Measurements from ENCODE around the gene FGD3.

Gene FGD3

DNA sequence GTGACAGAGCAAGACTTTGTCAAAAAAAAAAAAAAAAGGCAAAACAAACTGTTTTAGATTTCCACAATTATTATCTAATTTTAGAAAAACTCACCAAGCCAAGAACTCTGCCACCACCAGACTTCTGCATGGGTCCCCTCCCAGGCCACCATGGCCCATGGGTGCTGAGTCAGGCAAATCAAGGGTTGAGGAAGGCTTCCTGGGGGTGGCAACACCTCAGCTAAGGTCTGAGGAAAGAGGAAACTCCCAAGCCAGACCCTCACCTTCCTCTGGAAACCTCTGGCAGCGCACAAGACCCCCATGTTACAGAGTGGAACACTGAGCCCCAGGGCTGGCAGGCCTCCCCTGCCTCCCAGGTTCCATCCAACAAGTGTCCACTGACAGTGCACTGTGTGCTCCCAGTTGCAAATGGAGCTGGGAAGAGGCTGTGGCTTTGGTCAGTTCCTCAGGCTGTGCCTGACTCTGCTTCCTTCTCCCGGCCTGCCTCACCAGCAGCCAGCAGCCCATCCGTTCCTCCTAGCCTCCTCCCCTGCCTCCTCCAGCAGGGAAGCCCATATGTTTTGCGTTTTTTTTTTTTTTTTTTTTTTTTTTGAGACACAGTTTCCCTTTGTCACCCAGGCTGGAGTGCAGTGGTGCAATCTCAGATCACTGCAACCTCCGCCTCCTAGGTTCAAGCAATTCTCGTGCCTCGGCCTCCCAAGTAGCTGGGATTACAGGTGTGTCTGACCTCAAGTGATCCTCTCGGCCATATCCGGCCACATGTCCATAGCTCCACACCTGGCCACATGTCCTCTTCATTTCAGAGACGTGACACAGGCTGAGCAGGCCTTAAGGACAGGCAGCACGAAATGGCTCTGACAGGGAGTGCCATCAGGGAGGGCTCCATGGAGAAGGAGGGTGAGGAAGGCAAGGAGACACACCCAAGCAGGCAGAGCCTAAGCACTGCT, 107.7 kb downstream of the FGD3 start:
- DNase-seq (no peak), ATAC-seq (no peak)

DNA sequence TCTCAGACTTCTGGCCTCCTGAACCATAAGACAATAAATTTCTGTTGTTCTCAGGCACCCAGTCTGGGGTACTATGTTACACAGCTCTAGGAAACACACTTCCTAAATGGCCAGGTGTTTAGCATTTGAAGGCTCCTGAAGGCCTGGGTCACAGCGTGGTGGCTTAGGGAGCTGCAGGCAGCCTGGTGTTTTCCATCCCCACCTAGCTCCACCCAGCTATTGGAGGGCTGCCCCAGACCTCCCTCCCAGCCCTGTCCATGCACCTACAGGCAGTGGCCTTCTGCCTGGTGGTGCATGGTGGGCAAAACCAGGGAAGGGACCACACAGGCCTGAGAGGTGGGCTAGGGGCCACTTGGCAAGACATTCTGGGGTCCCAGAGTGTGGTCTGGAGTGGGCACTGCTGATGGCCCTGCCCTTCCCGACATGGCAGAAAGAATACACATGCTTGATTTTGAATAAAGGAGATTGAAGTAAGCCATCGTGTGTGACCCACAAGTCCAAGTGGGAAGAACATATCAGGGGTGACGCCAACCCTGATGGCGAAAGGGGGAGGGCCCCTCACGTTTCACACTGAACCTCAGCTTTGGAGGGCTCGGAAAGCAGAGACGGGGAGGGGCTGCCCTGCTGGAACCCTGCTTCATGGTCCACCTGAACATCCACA, 109.8 kb downstream of the FGD3 start:
- DNase-seq (no peak), ATAC-seq (no peak)

DNA sequence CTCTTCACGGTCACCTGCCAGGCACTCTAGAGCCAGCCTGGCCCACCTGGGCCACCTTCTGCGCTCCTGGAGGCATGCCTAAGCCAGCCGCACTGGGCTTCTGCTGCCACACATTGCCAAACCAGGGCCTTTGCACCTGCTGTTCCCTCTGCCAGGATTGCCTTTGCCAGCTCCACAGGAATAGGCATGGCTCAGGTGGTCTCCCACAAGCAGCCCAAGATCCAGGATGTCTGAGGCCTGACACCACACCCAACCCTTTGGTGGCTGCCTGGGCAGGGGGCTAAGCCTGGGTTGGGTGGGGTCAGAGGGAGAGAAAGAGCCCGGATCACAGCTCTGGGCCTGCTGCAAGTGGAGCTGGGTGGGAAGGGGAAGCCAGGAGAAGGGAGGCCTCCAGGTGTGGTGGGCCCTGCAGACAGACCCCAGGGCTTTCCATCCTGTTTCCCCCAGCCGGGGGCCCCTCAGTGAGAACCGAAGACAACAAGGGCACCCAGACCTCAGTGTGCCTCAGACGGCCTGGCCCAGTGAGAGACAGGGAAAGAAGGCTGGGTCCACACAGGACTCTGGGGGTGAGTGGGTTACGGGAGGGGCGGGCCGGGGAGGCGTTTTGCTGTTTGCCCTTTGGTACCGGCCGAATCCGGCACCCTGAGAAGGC, 110.5 kb downstream of the FGD3 start:
- DNase-seq = no peak
- peak; percentile 11 for ATAC-seq

DNA sequence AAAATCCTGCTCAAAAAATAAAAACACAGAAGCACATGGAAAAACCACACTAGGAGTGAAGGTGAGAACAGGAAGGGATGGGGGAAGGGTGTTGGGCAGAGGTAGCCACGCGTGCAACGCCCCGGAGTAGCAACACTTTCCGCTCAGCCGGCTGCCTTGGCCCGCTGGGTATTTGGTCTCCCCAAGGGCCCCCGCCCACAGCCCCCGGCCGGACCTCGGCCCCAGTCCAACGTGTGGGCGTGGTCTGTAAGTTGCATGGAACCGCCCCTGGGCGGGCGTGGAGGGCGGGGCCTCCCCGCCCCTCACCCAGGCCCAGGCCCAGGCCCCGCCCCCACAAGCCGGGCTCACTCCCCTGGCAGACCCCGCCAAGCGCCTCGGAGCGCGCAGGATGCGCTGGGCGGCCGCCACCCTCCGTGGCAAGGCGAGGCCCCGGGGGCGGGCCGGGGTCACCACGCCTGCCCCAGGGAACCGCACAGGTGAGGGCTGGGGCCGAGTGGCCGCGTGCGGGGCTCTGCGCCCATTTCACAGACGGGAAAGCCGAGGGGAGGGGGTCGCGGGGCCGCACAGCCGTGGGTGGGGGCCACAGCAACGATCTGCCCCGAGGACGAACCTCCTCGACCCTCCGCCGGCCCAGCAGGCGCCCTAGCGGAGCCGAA, 111.2 kb downstream of the FGD3 start, which contains the start of gene SUSD3:
Gene SUSD3, plus strand, starts transcription at position 347 of the 656 bp plus-strand sequence. Its CDS starts 42 bp downstream, at position 389.
- peak; percentile 80 for DNase-seq
- ATAC-seq = peak; percentile 69

DNA sequence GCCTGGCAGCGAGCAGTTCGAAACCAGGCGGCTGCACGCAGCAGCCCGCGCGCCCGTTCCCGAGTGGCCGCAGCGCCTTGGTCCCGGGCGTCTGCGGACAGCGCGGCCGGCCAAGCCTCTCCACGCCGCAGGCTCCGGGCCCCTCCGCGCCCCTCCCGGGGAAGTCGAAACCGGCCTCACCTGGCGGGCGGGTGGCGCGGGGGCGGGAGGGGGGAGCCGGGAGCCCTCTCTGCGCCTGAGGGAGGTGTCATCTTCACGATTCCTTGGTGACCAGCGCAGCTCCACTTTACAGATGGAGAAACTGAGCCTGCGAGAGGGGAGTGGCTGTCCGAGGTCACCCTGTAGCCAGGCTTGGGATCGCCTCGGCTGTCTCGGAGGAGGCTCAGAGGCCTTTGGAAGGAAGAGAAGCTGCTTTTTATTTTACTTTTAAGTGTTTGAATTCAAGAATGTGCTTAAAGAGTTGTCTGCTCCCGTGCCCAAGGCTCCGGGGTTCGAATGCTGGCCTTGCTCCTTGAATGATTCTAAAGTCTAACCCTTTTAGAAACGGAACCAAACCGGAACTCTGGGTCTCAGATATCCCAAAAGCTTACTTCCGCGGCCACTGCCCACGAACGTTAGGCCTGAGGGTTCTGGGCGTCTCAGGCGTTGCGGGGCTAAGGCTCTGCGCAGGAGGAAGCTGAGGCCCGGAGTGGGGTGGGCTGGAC, 111.8 kb downstream of the FGD3 start:
- DNase-seq (peak; percentile 49), ATAC-seq (no peak)

DNA sequence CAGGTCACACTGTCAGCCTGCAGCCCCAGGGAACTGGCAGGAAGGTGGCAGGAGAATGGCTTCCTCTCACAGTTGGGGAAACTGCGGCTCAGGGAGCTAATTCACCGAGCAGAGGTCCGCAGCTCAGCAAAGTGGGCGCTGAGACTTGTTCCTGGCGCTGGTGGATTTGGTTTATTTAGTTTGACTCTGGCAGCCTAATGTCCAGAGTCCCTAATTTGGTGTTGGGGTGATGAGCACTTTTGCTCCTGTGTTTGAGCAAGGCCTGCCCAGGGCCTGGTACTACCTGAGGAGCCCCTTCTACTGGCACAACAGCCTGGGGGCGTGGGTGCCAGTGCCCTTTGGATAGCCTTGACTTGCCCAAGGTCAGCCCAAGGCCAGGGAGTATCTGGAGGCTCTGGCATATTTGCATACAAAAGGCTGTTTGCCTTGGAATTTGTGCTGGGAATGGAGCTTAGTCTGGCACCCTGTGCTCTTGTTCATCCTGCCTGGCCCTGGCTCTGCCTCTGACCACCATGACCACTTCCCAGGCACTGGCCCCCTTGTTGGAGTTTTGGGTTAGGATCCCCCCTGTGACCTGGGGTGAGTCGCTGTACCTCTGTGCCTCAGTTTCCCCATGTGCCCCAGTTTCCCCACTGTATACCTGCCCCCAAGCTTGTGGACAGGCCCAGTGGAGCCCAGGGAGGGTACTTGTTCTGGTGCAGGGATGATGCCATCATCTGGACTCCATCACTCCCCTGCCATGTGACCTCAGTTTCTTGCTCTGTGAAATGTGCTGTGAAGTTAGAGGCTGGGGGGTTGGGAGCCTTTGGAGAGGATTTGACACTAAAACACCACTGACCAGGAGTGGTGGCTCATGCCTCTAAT, 112.6 kb downstream of the FGD3 start:
- DNase-seq (no peak), ATAC-seq (no peak)

DNA sequence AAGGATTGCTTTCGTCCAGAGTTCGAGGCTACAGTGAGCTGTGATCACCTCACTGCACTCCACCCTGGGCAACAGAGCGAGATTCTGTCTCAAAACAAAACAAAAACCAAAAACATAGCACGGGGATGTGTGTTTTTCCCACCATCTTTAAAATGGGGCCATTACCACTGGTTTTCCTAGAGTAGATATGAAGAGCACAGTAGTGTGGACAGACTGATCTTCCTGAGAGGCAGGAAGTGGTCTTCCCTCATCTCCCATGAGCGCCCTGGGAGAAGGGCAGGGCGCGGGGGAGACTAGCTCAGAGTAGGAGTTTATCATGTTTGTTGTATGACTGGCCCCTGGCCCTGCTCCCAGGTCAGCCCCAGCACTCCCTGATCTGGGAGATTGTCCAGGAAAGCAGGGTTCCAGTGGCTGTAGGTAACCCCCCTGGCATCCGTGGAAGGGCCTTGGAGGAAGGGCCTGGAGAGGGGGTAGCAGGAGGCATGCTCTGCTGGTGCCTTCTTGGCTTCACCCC, 113.5 kb downstream of the FGD3 start:
- DNase-seq (no peak), ATAC-seq (no peak)

DNA sequence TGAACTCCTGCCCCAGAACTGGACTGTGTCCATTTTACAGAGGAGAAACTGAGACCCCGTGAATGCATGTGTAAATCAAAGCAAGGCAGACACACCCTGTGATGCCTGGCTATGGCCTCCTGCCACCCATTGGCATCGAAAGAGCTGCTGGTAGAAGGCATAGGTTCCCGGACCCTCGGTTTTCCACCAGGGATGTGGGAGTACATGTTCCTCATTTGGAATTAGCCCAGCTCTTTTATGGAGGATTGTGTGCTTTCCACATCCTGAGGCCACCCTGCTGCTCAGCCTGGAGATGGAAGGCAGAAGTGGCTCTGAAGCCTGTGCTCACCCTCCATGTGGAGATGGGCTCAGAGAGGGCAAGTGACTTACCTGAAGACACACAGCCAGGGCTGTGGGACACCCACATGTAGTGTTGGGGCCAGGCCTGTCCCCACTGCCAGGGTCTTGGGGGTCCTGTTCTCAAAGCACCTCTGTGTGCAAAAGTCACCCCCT, 114.0 kb downstream of the FGD3 start:
- ATAC-seq (no peak), DNase-seq (no peak)

DNA sequence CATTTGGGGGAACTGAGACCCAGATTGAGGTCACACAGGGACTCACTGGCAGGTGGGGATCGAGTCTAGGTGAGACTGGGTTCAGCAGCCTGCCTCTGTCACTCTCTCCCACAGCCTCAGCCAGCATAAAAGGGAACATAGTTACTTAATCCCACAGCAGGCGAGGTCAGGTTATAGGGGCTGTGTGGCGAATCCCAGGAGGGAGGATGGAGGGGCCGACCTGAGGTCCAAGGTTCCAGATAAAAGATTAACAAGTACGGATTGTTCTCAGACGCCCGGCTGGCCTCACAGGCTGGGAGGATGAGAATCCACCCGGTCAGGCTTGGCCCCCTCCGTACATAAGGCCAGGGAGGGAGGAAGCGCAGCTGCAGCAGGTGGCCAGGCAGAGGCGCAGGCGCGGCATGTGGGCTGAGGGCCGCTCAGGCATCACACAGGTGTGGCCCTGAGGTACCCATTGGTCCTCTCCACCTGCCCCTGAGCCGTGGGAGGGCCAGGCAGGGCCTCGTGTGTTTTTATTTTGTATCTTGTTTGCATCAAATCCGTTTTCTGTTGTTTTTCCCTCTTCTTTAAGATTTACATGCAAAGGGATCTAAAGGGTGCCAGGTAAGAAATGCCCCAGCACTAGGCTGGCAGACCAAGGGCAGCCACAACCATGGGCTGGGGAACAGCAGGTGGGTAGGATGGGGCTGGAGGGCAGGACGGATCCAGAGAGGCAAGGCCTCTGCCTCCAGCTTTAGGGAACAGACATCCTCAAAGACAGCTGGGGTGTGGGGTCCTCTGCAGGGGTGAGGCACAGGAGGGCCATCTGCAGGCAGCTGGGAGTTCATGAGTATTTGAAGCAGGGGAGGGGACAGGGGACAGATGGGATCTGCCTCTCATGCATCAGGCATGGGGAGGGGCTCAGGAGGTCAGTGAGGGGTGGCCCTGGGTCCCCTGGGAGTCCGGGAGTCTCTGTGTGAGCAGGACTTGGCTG, 114.8 kb downstream of the FGD3 start:
- ATAC-seq = no peak
- peak; percentile 50 for DNase-seq

DNA sequence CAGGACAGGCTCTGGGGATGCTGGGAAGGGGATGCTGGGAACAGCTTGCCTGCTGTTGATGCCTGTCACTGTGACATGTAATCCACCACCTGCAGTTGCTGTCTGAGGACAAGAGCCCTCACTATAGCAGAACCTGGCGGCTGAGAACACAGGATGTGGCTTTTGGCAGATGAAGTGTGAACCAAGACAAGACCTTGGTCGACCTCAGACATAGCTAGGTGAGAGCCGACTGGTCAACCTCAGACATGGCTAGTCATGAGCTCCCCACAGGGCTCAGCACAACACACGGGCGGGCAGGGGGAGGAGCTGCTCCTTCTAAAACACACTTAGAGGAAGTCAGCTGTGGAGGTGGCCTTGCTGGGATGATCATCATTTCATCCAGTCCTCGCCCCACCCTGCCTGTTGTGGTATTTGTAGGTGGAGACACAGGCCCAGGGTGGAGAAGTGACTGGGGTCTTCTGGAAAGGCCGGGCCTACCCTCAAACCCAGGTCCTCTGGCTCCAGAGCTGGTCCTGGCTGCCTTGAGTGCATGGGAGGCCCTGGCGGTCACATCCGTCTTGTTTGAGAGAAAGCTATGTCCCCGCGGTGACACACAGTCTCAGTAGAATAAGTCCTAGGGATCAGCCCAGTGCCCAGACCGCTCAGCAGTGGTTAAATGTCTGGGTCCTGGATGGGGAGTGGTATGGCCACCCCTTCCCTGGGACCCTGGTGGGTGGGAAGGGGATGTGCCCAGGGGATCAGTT, 117.2 kb downstream of the FGD3 start:
- DNase-seq (peak; percentile 87), ATAC-seq (peak; percentile 98)

DNA sequence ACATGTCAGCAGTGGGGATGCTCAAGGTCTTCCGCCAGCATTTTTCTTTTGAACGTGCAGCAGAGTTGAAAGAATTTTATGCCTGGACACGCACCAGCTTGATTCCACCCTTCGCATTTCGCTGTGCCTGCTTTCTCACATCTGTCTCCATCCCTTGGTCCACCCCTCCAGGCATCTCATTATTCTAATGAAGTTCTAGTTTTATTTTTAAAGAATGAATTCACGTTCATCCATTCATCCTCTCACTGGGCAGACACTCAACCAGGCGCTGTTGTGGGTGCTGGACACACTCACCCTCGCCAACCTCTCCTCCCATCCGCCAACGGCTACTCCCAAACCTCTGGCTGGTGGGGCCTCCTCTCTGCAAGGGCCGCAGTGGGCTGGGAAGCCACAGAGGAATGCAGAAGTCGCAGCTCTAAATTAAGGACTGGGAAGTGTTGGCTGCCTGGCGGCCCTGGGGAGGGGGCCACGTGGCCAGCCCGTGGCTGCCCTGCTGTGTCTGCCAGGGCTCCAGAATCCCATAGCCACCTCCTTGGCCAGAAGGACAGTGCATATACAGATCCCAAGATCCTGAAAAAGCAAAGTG, 117.9 kb downstream of the FGD3 start:
- DNase-seq (no peak), ATAC-seq (no peak)

DNA sequence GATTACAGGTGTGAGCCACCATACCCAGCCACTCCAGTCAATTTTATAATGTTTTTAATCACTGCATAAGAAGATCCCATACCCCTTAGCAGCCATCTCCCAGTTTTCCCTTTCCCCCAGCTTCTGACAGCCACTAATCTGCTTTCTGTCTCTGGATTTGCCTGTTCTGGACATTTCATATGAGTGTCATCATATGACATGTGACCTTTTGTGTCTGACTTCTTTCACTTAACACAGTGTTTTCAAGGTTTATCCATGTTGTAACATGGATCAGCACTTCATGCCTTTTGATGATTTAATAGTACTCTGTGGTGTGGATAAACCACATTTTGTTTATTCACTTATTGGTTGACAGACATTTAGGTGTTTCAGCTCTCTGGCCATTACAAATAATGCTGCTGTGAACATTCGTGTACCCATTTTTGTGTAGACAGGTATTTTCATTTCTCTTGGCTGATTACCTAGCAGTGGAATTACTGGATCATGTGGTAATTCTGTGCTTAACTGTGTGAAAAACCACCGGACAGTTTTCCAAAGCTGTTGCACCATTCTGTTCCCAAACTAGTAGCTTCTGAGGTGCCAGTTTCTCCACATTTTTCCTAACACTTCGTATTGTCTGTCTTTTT, 119.8 kb downstream of the FGD3 start:
- ATAC-seq (no peak), DNase-seq (no peak)

DNA sequence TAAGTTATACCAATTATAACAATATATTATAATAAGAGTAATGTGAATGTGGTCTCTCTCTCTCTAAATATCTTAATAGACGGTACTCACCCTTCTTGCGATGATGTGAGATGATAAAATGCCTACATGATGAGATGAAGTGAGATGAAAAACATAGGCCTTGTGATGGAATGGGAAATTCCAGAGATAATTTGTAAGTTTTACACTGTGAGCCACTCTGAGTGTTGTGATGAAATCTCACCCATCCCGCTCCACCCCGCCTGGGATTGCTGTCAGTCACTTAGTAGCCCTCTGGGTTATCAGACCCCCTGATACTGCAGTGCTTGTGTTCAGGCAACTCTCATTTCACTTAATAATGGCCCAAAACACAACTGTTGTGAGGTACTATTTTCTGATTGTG, 121.6 kb downstream of the FGD3 start:
- no peak for ATAC-seq

DNA sequence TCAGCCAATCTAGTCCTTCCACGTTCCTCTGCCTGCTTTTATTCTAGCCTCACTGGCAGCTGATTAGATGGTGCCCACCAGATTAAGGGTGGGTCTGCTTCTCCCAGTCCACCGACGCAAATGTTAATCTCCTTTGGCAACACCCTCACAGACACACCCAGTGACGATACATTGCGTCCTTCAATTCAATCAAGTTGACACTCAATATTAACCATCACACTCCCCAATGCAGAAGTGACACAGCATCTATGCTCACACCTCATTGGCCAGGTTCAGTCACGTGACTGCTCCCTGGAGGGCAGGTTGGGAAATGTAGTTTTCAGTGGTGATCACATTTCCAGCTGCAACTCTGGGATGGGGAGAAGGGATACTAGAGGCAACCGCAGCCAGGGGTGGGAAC, 124.1 kb downstream of the FGD3 start:
- no peak for ATAC-seq
- no peak for DNase-seq

More for the DNA sequence above, 121.6 kb downstream of the FGD3 start:
- DNase-seq = no peak

DNA sequence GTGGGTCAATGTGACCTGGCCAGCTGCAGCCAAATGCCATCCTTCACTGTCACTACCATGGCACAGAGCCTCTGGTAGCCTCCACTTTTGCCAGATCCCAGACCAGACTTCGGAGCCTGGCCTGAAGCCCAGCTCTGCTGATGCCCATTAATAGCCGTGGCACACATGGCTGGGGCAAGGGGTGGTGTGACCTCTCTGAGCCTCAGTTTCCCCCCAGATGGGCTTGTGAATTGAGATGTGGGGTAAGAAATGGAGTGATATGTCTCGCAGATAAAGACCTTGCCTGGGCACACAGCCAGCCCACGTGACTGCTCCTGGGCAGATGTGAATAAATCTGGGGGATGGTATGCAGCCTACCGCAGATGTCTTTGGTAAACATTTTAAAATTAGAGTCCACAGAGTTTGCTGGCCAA, 125.1 kb downstream of the FGD3 start:
- no peak for ATAC-seq
- DNase-seq = no peak

DNA sequence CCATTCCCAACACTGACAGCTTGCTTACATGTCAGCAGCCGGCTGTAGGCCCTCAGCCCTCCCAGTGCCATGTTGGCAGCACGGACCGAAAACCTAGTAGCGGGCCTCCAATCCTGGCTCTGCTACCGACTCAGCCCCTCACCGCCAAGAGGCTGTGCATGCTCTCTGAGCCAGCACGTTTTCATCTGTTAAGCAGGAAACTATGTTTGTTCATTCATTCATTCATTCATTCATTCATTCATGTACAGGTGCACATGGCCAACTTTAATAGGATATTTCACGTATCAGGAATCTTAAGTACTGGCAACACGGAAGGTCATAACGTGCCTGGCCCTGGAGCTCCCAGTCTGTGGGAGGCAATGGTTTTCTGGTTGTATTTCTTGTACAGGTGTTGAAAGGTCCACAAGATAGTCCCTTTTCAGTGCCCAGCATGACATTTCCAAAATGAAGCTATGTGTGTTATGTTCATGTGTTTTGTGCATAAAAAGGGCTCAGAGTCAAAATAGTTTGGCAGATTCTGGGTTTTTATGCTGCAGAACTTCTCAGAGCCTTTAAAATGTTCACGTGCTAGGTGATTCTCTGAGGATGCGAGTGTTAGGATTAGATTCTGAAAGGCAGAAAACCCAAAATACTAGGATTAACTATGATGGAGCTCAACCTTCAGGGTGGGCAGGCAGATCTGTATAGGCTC, 128.9 kb downstream of the FGD3 start:
- no peak for DNase-seq
- ATAC-seq = no peak

DNA sequence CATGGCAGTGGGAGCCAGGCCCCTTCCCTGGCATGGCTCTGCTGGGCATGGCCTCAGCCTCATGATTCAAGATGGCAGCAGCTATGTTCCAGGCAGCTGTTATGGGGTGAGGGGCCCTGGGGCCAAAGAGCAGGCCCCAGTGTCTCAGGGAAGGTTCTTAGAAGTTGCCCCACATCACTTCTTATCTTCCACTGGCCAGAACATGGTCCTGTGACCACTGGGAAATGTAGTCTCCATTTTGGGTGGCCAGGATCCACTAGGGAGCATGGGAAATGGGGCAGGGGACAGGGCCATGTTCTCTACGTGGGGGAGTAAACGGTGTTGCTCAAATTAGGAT, 129.4 kb downstream of the FGD3 start:
- DNase-seq (no peak), ATAC-seq (no peak)
